ENCODE data around the gene LIN37.
"Not testable (repeated sequence)": the region's sequence is repeated elsewhere in the genome, so short reads cannot be mapped to it uniquely, and the experiment has no call there.

Gene LIN37

DNA sequence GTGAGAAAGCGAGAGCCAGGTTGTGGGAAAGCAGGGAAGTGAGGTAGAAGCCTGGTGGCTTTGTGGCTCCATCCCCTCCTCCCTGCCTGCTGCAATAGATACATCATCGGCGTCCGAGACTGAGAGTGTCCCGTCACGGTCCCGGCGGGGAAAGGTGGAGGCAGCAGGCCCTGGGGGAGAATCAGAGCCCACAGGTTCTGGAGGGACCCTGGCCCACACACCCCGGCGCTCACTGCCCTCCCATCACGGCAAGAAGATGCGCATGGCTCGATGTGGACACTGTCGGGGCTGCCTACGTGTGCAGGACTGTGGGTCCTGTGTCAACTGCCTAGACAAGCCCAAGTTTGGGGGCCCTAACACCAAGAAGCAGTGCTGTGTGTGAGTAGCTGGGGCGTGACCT lies 25.5 kb upstream of the LIN37 start:
- no peak overlapping the region for H2BK5ac ChIP-seq (ENCODE audit: low read depth, low read length, poor library complexity, severe bottlenecking)
- H2BK12ac ChIP-seq (ENCODE audit: low read length in 2 of 2), result no peak overlapping the region
- H3K9me3 ChIP-seq (ENCODE audit: control insufficient read depth, low read length), result no peaks in the 10 kb centered on the region
- WGBS, result 98% methylated on average over 13 of the region's 16 CpGs
- H3K4me2 ChIP-seq (ENCODE audit: low read length, poor library complexity, severe bottlenecking), result no peak overlapping the region
- H4K91ac ChIP-seq (ENCODE audit: low read length), result no peak overlapping the region
- no peak overlapping the region for H3K14ac ChIP-seq (ENCODE audit: low read length in 2 of 2)
- H3K23ac ChIP-seq (ENCODE audit: low read length in 2 of 2), result no peak overlapping the region
- H3K27me3 ChIP-seq (ENCODE audit: control insufficient read depth in 1 of 2, insufficient read depth in 1 of 2, low read length in 2 of 2), result no peaks in the 10 kb centered on the region
- peaks cover 53% of the 10 kb centered on the region for H3K79me1 ChIP-seq (replicated peaks; ENCODE audit: low read length, poor library complexity, severe bottlenecking)
- no peak for DNase-seq
- H2BK120ac ChIP-seq (ENCODE audit: low read depth, low read length), result no peak overlapping the region
- H2BK15ac ChIP-seq (ENCODE audit: low read depth, poor library complexity, severe bottlenecking), result no peak overlapping the region
- no peak overlapping the region for H3K9ac ChIP-seq (ENCODE audit: low read length)
- peaks cover 72 to 83% of the 10 kb centered on the region in 2 experiments for H3K36me3 ChIP-seq (ENCODE audit: control insufficient read depth in 1 of 2, insufficient read depth in 2 of 2, low read depth in 1 of 2, low read length in 2 of 2)
- no peak overlapping the region for H3K4ac ChIP-seq (ENCODE audit: low read depth in 1 of 2, low read length in 2 of 2)
- no peak overlapping the region for H2AFZ ChIP-seq (ENCODE audit: low read depth, low read length)
- H2AK5ac ChIP-seq (ENCODE audit: low read length, severe bottlenecking), result no peak overlapping the region
- H3K18ac ChIP-seq (ENCODE audit: low read depth in 1 of 2, low read length in 2 of 2), result no peak overlapping the region
- peaks cover 11% of the 10 kb centered on the region for H3K4me1 ChIP-seq (ENCODE audit: control insufficient read depth, insufficient read depth, low read depth, low read length)
- H4K8ac ChIP-seq (ENCODE audit: low read length), result no peak overlapping the region
- no peak overlapping the region for H3K4me3 ChIP-seq (ENCODE audit: insufficient read depth in 1 of 2, low read depth in 1 of 2, low read length in 2 of 2)
- no peak overlapping the region for H3K27ac ChIP-seq (ENCODE audit: low read length, poor library complexity, severe bottlenecking)

DNA sequence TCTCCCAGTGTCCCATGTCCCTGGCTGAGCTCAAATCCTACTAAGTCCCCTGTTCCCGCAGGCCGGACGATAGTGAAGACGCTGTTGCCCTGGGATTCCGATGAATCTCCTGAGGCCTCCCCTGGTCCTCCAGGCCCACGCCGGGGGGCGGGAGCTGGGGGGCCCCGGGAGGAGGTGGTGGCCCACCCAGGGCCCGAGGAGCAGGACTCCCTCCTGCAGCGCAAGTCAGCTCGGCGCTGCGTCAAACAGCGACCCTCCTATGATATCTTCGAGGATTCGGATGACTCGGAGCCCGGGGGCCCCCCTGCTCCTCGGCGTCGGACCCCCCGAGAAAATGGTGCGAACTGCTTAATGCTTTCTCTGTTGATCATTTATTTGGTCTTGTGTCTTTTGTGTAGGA lies 24.7 kb upstream of the LIN37 start:
- Histone ChIP-seq H3K27ac (ENCODE audit: low read length, poor library complexity, severe bottlenecking) (no peak overlapping the region), H3K36me3 (ENCODE audit: control insufficient read depth in 1 of 2, insufficient read depth in 2 of 2, low read depth in 1 of 2, low read length in 2 of 2) (peaks cover 80 to 91% of the 10 kb centered on the region in 2 experiments), H4K91ac (ENCODE audit: low read length) (no peak overlapping the region), H3K4me3 (ENCODE audit: insufficient read depth in 1 of 2, low read depth in 1 of 2, low read length in 2 of 2) (no peak overlapping the region), H2BK12ac (ENCODE audit: low read length in 2 of 2) (no peak overlapping the region), H3K4ac (ENCODE audit: low read depth in 1 of 2, low read length in 2 of 2) (no peak overlapping the region), H3K79me1 (replicated peaks; ENCODE audit: low read length, poor library complexity, severe bottlenecking) (peaks cover 57% of the 10 kb centered on the region), H2AK5ac (ENCODE audit: low read length, severe bottlenecking) (no peak overlapping the region), H3K27me3 (ENCODE audit: control insufficient read depth in 1 of 2, insufficient read depth in 1 of 2, low read length in 2 of 2) (no peaks in the 10 kb centered on the region), H3K4me2 (ENCODE audit: low read length, poor library complexity, severe bottlenecking) (no peak overlapping the region), H2BK5ac (ENCODE audit: low read depth, low read length, poor library complexity, severe bottlenecking) (no peak overlapping the region), H2BK120ac (ENCODE audit: low read depth, low read length) (no peak overlapping the region), H2BK15ac (ENCODE audit: low read depth, poor library complexity, severe bottlenecking) (no peak overlapping the region), H3K4me1 (ENCODE audit: control insufficient read depth, insufficient read depth, low read depth, low read length) (peaks cover 11% of the 10 kb centered on the region), H3K14ac (ENCODE audit: low read length in 2 of 2) (no peak overlapping the region), H3K9me3 (ENCODE audit: control insufficient read depth, low read length) (no peaks in the 10 kb centered on the region), H3K9ac (ENCODE audit: low read length) (no peak overlapping the region), H3K23ac (ENCODE audit: low read length in 2 of 2) (no peak overlapping the region), H2AFZ (ENCODE audit: low read depth, low read length) (no peak overlapping the region), H4K8ac (ENCODE audit: low read length) (no peak overlapping the region), H3K18ac (ENCODE audit: low read depth in 1 of 2, low read length in 2 of 2) (no peak overlapping the region)
- DNase-seq, result no peak
- 98% methylated on average over 24 of the region's 24 CpGs for WGBS

- DNase-seq; H4K91ac ChIP-seq (ENCODE audit: low read length); H2BK120ac ChIP-seq (ENCODE audit: low read depth, low read length); H3K23ac ChIP-seq (ENCODE audit: low read length in 2 of 2); H3K4ac ChIP-seq (ENCODE audit: low read depth in 1 of 2, low read length in 2 of 2); H4K8ac ChIP-seq (ENCODE audit: low read length); H3K9me3 ChIP-seq (ENCODE audit: control insufficient read depth, low read length); H3K14ac ChIP-seq (ENCODE audit: low read length in 2 of 2); H3K27ac ChIP-seq (ENCODE audit: low read length, poor library complexity, severe bottlenecking); H3K9ac ChIP-seq (ENCODE audit: low read length); H3K4me3 ChIP-seq (ENCODE audit: insufficient read depth in 1 of 2, low read depth in 1 of 2, low read length in 2 of 2); H2BK15ac ChIP-seq (ENCODE audit: low read depth, poor library complexity, severe bottlenecking); H3K18ac ChIP-seq (ENCODE audit: low read depth in 1 of 2, low read length in 2 of 2); H3K4me1 ChIP-seq (ENCODE audit: control insufficient read depth, insufficient read depth, low read depth, low read length); H2BK12ac ChIP-seq (ENCODE audit: low read length in 2 of 2); H3K27me3 ChIP-seq (ENCODE audit: control insufficient read depth in 1 of 2, insufficient read depth in 1 of 2, low read length in 2 of 2); H3K4me2 ChIP-seq (ENCODE audit: low read length, poor library complexity, severe bottlenecking); H2BK5ac ChIP-seq (ENCODE audit: low read depth, low read length, poor library complexity, severe bottlenecking); H2AFZ ChIP-seq (ENCODE audit: low read depth, low read length); H2AK5ac ChIP-seq (ENCODE audit: low read length, severe bottlenecking): not testable (repeated sequence)
- 98% methylated on average over 7 of the region's 7 CpGs for WGBS
- H3K79me1 ChIP-seq (replicated peaks; ENCODE audit: low read length, poor library complexity, severe bottlenecking), result peaks cover 60% of the 10 kb centered on the region
- peaks cover 84 to 96% of the 10 kb centered on the region in 2 experiments for H3K36me3 ChIP-seq (ENCODE audit: control insufficient read depth in 1 of 2, insufficient read depth in 2 of 2, low read depth in 1 of 2, low read length in 2 of 2)
Measured at GRCh38 chr19:35724132-35724531, 24.2 kb upstream of the LIN37 start.

DNA sequence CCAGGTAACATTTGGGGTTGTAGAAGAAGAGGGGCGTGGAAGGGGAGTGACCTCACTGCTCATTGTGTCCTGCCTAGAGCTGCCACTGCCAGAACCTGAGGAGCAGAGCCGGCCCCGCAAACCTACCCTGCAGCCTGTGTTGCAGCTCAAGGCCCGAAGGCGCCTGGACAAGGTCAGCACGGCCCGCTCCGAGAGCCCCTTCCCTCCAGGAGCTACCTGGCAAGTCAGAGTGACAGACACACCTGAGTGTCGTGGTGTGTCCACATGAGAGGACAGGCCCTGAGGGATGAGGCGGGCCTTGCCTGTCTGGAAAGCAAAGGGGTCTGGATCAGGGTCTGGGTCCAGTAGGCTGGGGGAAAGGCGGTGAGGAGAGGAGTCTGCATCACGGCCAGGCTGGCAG lies 23.8 kb upstream of the LIN37 start:
- H2BK12ac ChIP-seq (ENCODE audit: low read length in 2 of 2), result no peak overlapping the region
- no peak overlapping the region for H2AFZ ChIP-seq (ENCODE audit: low read depth, low read length)
- H2BK120ac ChIP-seq (ENCODE audit: low read depth, low read length), result no peak overlapping the region
- H2AK5ac ChIP-seq (ENCODE audit: low read length, severe bottlenecking), result no peak overlapping the region
- no peak overlapping the region for H3K14ac ChIP-seq (ENCODE audit: low read length in 2 of 2)
- H3K23ac ChIP-seq (ENCODE audit: low read length in 2 of 2), result no peak overlapping the region
- no peak overlapping the region for H3K4me2 ChIP-seq (ENCODE audit: low read length, poor library complexity, severe bottlenecking)
- DNase-seq, result no peak
- H3K18ac ChIP-seq (ENCODE audit: low read depth in 1 of 2, low read length in 2 of 2), result no peak overlapping the region
- no peak overlapping the region for H3K4ac ChIP-seq (ENCODE audit: low read depth in 1 of 2, low read length in 2 of 2)
- no peak overlapping the region for H3K4me3 ChIP-seq (ENCODE audit: insufficient read depth in 1 of 2, low read depth in 1 of 2, low read length in 2 of 2)
- peaks cover 4% of the 10 kb centered on the region for H3K4me1 ChIP-seq (ENCODE audit: control insufficient read depth, insufficient read depth, low read depth, low read length)
- no peaks in the 10 kb centered on the region for H3K9me3 ChIP-seq (ENCODE audit: control insufficient read depth, low read length)
- H3K27me3 ChIP-seq (ENCODE audit: control insufficient read depth in 1 of 2, insufficient read depth in 1 of 2, low read length in 2 of 2), result no peaks in the 10 kb centered on the region
- no peak overlapping the region for H3K9ac ChIP-seq (ENCODE audit: low read length)
- H3K36me3 ChIP-seq (ENCODE audit: control insufficient read depth in 1 of 2, insufficient read depth in 2 of 2, low read depth in 1 of 2, low read length in 2 of 2), result peaks cover 89 to 99% of the 10 kb centered on the region in 2 experiments
- WGBS, result 96% methylated on average over 10 of the region's 12 CpGs
- no peak overlapping the region for H2BK15ac ChIP-seq (ENCODE audit: low read depth, poor library complexity, severe bottlenecking)
- H4K8ac ChIP-seq (ENCODE audit: low read length), result no peak overlapping the region
- H2BK5ac ChIP-seq (ENCODE audit: low read depth, low read length, poor library complexity, severe bottlenecking), result no peak overlapping the region
- peaks cover 65% of the 10 kb centered on the region for H3K79me1 ChIP-seq (replicated peaks; ENCODE audit: low read length, poor library complexity, severe bottlenecking)
- H4K91ac ChIP-seq (ENCODE audit: low read length), result no peak overlapping the region
- H3K27ac ChIP-seq (ENCODE audit: low read length, poor library complexity, severe bottlenecking), result no peak overlapping the region

Measured in mesenchymal stem cell (in vitro differentiated cells and primary cell).